HG03060 (cell line): Measurements from ENCODE around the gene FEZF1.

Experiments
- ATAC-seq: cut with Tn5 transposase; IDR thresholded peaks from one replicate; pipeline ENCODE4 v1.9.1; 2021; ENCODE audit warnings: low read depth, moderate number of reproducible peaks; ENCODE audit not compliant: unreplicated experiment

Gene FEZF1

GRCh38 chr7:122273117-122273516, 31.4 kb downstream of the FEZF1 start:
- no peak for ATAC-seq

- ATAC-seq: no peak
Observed at GRCh38 chr7:122269241-122269640, 35.3 kb downstream of the FEZF1 start.

GRCh38 chr7:122268101-122268500, 36.4 kb downstream of the FEZF1 start:
- no peak for ATAC-seq

- ATAC-seq: no peak
Observed at GRCh38 chr7:122262246-122262645, 42.3 kb downstream of the FEZF1 start.

GRCh38 chr7:122261442-122261841, 43.1 kb downstream of the FEZF1 start:
- ATAC-seq: no peak

GRCh38 chr7:122261016-122261415, 43.5 kb downstream of the FEZF1 start:
- no peak for ATAC-seq

GRCh38 chr7:122260336-122260735, 44.2 kb downstream of the FEZF1 start:
- ATAC-seq: no peak

- ATAC-seq: no peak
Observed at GRCh38 chr7:122258971-122259370, 45.6 kb downstream of the FEZF1 start.

GRCh38 chr7:122257056-122257455, 47.5 kb downstream of the FEZF1 start:
- ATAC-seq: no peak

- ATAC-seq: no peak
Observed at GRCh38 chr7:122256046-122256445, 48.5 kb downstream of the FEZF1 start.

GRCh38 chr7:122255454-122255853, 49.1 kb downstream of the FEZF1 start:
- no peak for ATAC-seq
